Endodermal cell (in vitro differentiated cells): ENCODE data around the gene ACHE. TPM values are rescaled to one million over a fixed set of nuclear protein-coding genes. Genes with fewer than 3 reads are reported as not detected.

Experiments
- DNase-seq: peaks from one replicate; pipeline ENCODE4 v3.0.0-alpha.2; 2017
- H3K27ac ChIP-seq: 2 replicates; pipeline ENCODE4 v1.5.1; 2013; ENCODE audit warnings: mild to moderate bottlenecking, low read depth, low read length, moderate library complexity
- H3K27me3 ChIP-seq: 2 replicates; pipeline ENCODE4 v1.6.1; 2013; ENCODE audit warnings: mild to moderate bottlenecking, low read length, moderate library complexity; ENCODE audit not compliant: insufficient read depth, control insufficient read depth, poor library complexity, severe bottlenecking
- H3K36me3 ChIP-seq: 2 replicates; pipeline ENCODE4 v1.7.0; 2013; ENCODE audit warnings: mild to moderate bottlenecking, low read length, moderate library complexity; ENCODE audit not compliant: control insufficient read depth, insufficient read depth
- H3K4me1 ChIP-seq: one replicate; pipeline ENCODE4 v1.7.0; 2013; ENCODE audit warnings: low read length; ENCODE audit not compliant: control insufficient read depth, insufficient read depth
- H3K4me3 ChIP-seq: 2 replicates; pipeline ENCODE4 v1.5.1; 2013; ENCODE audit warnings: mild to moderate bottlenecking, low read length, moderate library complexity
- H3K9ac ChIP-seq: 2 replicates; pipeline ENCODE4 v1.6.1; 2013; ENCODE audit warnings: mild to moderate bottlenecking, low read length, moderate library complexity; ENCODE audit not compliant: poor library complexity, severe bottlenecking; ENCODE audit errors: extremely low read depth
- H3K9me3 ChIP-seq: 2 replicates; pipeline ENCODE4 v1.6.1; 2013; ENCODE audit warnings: mild to moderate bottlenecking, low read length, moderate library complexity; ENCODE audit not compliant: control insufficient read depth
- H3K27ac Mint-ChIP-seq: 2 replicates; pipeline ENCODE4 v1.8.0; 2020; ENCODE audit warnings: mixed read lengths
- H3K27me3 Mint-ChIP-seq: 2 replicates; pipeline ENCODE4 v1.8.0; 2021; ENCODE audit warnings: mild to moderate bottlenecking, mixed read lengths; ENCODE audit not compliant: insufficient read depth
- H3K36me3 Mint-ChIP-seq: 2 replicates; pipeline ENCODE4 v1.8.0; 2020; ENCODE audit warnings: low read depth, mixed read lengths
- H3K4me1 Mint-ChIP-seq: 2 replicates; pipeline ENCODE4 v1.8.0; 2020; ENCODE audit warnings: mixed read lengths
- H3K4me3 Mint-ChIP-seq: 2 replicates; pipeline ENCODE4 v1.8.0; 2020; ENCODE audit warnings: mild to moderate bottlenecking, moderate library complexity, mixed read lengths
- H3K9me3 Mint-ChIP-seq: 2 replicates; pipeline ENCODE4 v1.8.0; 2020; ENCODE audit warnings: mild to moderate bottlenecking, mixed read lengths
- CTCF ChIP-seq: fragments of 200-600 bp; sonication (generic); conservative IDR thresholded peaks from 2 replicates; pipeline ENCODE4 v1.5.0; 2021; ENCODE audit warnings: antibody characterized with exemption, mild to moderate bottlenecking
- WGBS, 2 experiments: methylation state at CpG; one replicate each; pipeline versions ENCODE4 v1.1.5 to v1.1.7; 2013; ENCODE audit warnings: missing lambda C conversion rate in 2 of 2, mixed read lengths in 1 of 2; ENCODE audit not compliant: insufficient coverage in 1 of 2, insufficient read length in 1 of 2; 5-methylcytosine and 5-hydroxymethylcytosine counted together
- total RNA-seq, 2 donors: library from RNA; stranded (reverse); fragmentation: NEBNext Ultra II Directional in 1 of 2; extraction: Animal tissue kit (Norgen Biotek cat#: 25700) in 1 of 2; gene quantifications; 2 replicates in 1 of 2; 3 replicates in 1 of 2; pipeline ENCODE4 v1.2.1, GENCODE V29; 2021

The ACHE gene
- total RNA-seq, 2 donors from 2014 or later = 2.6 to 13.7 TPM

- Mint-ChIP-seq H3K36me3 (peaks cover 2% of the 10 kb centered on the region), H3K27ac (no peak overlapping the region), H3K9me3 (no peaks in the 10 kb centered on the region), H3K4me3 (peak overlapping the region; percentile 56), H3K27me3 (peaks cover 9% of the 10 kb centered on the region), H3K4me1 (peaks cover 10% of the 10 kb centered on the region)
- 54 to 55% methylated on average over 23 to 40 of the region's 40 CpGs for WGBS, 2 experiments
- Histone ChIP-seq H3K4me3 (no peak overlapping the region), H3K9me3 (no peaks in the 10 kb centered on the region), H3K27ac (no peak overlapping the region), H3K4me1 (no peaks in the 10 kb centered on the region), H3K36me3 (no peaks in the 10 kb centered on the region), H3K27me3 (peaks cover 9% of the 10 kb centered on the region), H3K9ac (no peak overlapping the region)
- no peak for TF ChIP-seq CTCF
- DNase-seq = peak; percentile 71
These were observed 1.6 kb downstream of the ACHE start for GRCh38 chr7:100893910-100894721.

- Histone ChIP-seq H3K36me3 (peaks cover 5% of the 10 kb centered on the region), H3K9me3 (no peaks in the 10 kb centered on the region), H3K27me3 (peaks cover 9% of the 10 kb centered on the region), H3K9ac (no peak overlapping the region), H3K4me1 (peaks cover 2% of the 10 kb centered on the region), H3K27ac (no peak overlapping the region), H3K4me3 (no peak overlapping the region)
- no peak for TF ChIP-seq CTCF
- DNase-seq = no peak
- H3K27ac Mint-ChIP-seq = no peak overlapping the region
- H3K4me3 Mint-ChIP-seq = no peak overlapping the region
- H3K27me3 Mint-ChIP-seq = peaks cover 9% of the 10 kb centered on the region
- H3K4me1 Mint-ChIP-seq = peaks cover 14% of the 10 kb centered on the region
- H3K36me3 Mint-ChIP-seq = peaks cover 5% of the 10 kb centered on the region
- no peaks in the 10 kb centered on the region for H3K9me3 Mint-ChIP-seq
- WGBS, 2 experiments = 94 to 95% methylated on average over 19 to 32 of the region's 32 CpGs
These were observed 2.3 kb downstream of the ACHE start for GRCh38 chr7:100893318-100893895.

GRCh38 chr7:100892364-100893317 is 3.0 kb downstream of the ACHE start:
- Mint-ChIP-seq H3K9me3 (no peaks in the 10 kb centered on the region), H3K27me3 (peaks cover 9% of the 10 kb centered on the region), H3K27ac (peak overlapping the region; percentile 98), H3K4me3 (peak overlapping the region; percentile 71), H3K4me1 (peaks cover 21% of the 10 kb centered on the region), H3K36me3 (peaks cover 12% of the 10 kb centered on the region)
- TF ChIP-seq CTCF = no peak
- Histone ChIP-seq H3K27ac (no peak overlapping the region), H3K27me3 (peaks cover 9% of the 10 kb centered on the region), H3K36me3 (peaks cover 13% of the 10 kb centered on the region), H3K4me3 (no peak overlapping the region), H3K9me3 (no peaks in the 10 kb centered on the region), H3K4me1 (peaks cover 2% of the 10 kb centered on the region), H3K9ac (no peak overlapping the region)
- 94 to 99% methylated on average over 28 to 40 of the region's 44 CpGs for WGBS, 2 experiments
- DNase-seq = no peak
